ENCODE data around the gene FARS2. TPM values are rescaled to one million over a fixed set of nuclear protein-coding genes. Genes with fewer than 3 reads are reported as not detected.

FARS2 gene
- total RNA-seq, 1 donor from 2014 or later = 18.3 TPM

- no peak overlapping the region for H3K27ac ChIP-seq
- DNase-seq (no peak), ATAC-seq (no peak)
- no peaks in the 10 kb centered on the region for H3K36me3 ChIP-seq
- no peak for TF ChIP-seq CTCF (IDR thresholded peaks at IDR 0.05)
- H3K4me3 ChIP-seq = no peak overlapping the region
- no peaks in the 10 kb centered on the region for H3K4me1 ChIP-seq
- no peaks in the 10 kb centered on the region for H3K9me3 ChIP-seq
- H3K27me3 ChIP-seq = no peaks in the 10 kb centered on the region
- intact Hi-C loops (cut with DNase I) = no loop called here
Measured at GRCh38 chr6:5351552-5352210, 90.4 kb downstream of the FARS2 start.

GRCh38 chr6:5353971-5354370, 92.7 kb downstream of the FARS2 start:
- Histone ChIP-seq H3K4me1 (no peaks in the 10 kb centered on the region), H3K4me3 (no peak overlapping the region), H3K27ac (no peak overlapping the region), H3K36me3 (no peaks in the 10 kb centered on the region), H3K9me3 (no peaks in the 10 kb centered on the region), H3K27me3 (no peaks in the 10 kb centered on the region)
- intact Hi-C loops (cut with DNase I) = no loop called here
- DNase-seq = no peak
- no peak for TF ChIP-seq CTCF (IDR thresholded peaks at IDR 0.05)
- no peak for ATAC-seq

DNA sequence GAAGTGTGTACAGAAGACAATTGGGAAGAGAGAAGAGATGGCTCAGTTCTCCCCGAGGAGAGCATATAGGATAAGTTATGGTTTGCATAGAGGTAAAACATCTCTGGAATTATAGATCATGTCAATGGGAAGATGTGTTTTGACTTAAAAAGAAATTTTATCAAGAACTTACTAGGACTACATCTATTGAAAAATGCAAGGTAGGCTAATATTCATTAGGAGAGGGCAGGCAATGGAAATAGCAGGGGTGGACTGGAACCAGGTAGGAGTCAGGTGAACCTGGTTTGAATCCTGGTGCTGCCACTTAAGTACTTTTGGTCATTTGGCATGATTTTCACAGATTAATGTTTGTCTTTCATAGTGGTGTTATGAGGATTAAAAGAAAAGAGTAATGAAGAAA, 96.2 kb downstream of the FARS2 start:
- no peak overlapping the region for H3K4me3 ChIP-seq
- H3K36me3 ChIP-seq = no peaks in the 10 kb centered on the region
- TF ChIP-seq CTCF (IDR thresholded peaks at IDR 0.05) = no peak
- H3K27me3 ChIP-seq = no peaks in the 10 kb centered on the region
- intact Hi-C loops (cut with DNase I) = no loop called here
- no peak overlapping the region for H3K27ac ChIP-seq
- DNase-seq = no peak
- H3K4me1 ChIP-seq = no peaks in the 10 kb centered on the region
- no peaks in the 10 kb centered on the region for H3K9me3 ChIP-seq
- no peak for ATAC-seq

DNA sequence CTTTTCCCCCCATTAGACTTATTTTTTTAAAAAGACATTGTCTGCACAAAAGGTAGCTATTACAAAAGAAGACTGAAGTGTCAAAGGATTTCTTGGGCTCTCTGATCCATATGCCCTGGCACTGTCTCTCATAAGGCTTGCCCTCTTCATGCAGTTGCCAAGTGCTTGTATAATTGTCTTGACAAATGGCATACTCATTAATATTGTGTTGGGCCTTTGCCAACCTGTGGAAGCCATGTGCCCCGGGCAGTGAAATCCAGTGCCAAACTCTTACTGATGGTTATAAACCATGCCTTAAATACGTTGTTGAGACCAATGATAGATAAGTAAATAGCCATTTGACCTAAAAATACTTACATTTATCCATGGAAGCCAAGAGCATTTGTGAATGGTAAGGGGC, 98.1 kb downstream of the FARS2 start:
- H3K36me3 ChIP-seq = no peaks in the 10 kb centered on the region
- DNase-seq = no peak
- no peak overlapping the region for H3K27ac ChIP-seq
- no peak for ATAC-seq
- intact Hi-C loops (cut with DNase I) = no loop called here
- no peak overlapping the region for H3K4me3 ChIP-seq
- H3K9me3 ChIP-seq = no peaks in the 10 kb centered on the region
- no peaks in the 10 kb centered on the region for H3K27me3 ChIP-seq
- H3K4me1 ChIP-seq = no peaks in the 10 kb centered on the region
- TF ChIP-seq CTCF (IDR thresholded peaks at IDR 0.05) = no peak

- Histone ChIP-seq H3K27ac (no peak overlapping the region), H3K36me3 (no peaks in the 10 kb centered on the region), H3K9me3 (no peaks in the 10 kb centered on the region), H3K4me3 (no peak overlapping the region), H3K4me1 (no peaks in the 10 kb centered on the region), H3K27me3 (no peaks in the 10 kb centered on the region)
- no peak for DNase-seq
- TF ChIP-seq CTCF (IDR thresholded peaks at IDR 0.05) = no peak
- ATAC-seq = no peak
- intact Hi-C loops (cut with DNase I) = no loop called here
Measured at GRCh38 chr6:5361396-5361795, 100.1 kb downstream of the FARS2 start.

Data from upper lobe of right lung (tissue), 1 donor.